HUDEP-2 (cell line): ENCODE data around the gene SRPK1.
"Not testable (repeated sequence)": the region's sequence is repeated elsewhere in the genome, so short reads cannot be mapped to it uniquely, and the experiment has no call there.

Source experiments
- DNase-seq, 76 experiments: peaks; one replicate each; lab custom pipeline; 2025; ENCODE audit not compliant: unreplicated experiment in 76 of 76; lab: John Stamatoyannopoulos, UW

Gene SRPK1

DNA sequence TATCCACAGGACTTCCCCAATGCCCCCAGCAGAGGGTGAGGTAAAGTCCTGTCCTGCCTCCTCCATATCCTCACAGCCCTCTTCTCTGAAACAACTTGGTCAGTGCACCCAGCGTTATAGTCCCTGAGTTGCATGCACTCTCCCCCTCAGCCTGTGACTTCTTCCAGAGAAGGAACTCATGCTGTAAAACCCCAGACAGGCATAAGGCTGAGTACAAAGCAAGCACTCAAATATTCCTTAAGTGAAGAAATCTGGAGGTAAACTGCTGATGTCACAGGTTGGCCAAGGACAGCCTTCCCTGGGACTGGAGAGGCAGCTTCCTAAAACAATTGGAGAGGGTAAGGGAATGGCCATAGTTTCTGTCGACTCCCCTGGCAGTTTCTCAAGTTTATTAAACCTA lies 12.9 kb upstream of the SRPK1 start:
- DNase-seq, result no peak

GRCh38 chr6:35931873-35932272 lies 11.0 kb upstream of the SRPK1 start:
- DNase-seq, result not testable (repeated sequence)

DNA sequence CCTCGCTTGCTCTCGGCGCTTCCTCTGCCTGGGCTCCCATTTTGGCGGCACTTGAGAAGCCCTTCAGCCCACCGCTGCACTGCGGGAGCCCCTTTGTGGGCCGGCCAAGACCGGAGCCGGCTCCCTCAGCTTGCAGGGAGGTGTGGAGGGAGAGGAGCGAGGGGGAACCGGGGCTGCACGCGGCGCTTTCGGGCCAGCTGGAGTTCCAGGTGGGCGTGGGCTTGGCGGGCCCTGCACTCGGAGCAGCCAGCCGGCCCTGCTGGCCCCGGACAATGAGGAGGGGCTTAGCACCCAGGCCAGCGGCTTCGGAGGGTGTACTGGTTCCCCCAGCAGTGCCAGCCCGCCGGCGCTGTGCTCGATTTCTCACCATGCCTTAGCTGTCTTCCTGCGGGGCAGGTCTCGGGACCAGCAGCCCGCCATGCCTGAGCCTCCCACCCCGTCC lies 10.2 kb upstream of the SRPK1 start:
- no peak for DNase-seq

- DNase-seq, result no peak
These were observed 8.7 kb upstream of the SRPK1 start for GRCh38 chr6:35929601-35930000.

DNA sequence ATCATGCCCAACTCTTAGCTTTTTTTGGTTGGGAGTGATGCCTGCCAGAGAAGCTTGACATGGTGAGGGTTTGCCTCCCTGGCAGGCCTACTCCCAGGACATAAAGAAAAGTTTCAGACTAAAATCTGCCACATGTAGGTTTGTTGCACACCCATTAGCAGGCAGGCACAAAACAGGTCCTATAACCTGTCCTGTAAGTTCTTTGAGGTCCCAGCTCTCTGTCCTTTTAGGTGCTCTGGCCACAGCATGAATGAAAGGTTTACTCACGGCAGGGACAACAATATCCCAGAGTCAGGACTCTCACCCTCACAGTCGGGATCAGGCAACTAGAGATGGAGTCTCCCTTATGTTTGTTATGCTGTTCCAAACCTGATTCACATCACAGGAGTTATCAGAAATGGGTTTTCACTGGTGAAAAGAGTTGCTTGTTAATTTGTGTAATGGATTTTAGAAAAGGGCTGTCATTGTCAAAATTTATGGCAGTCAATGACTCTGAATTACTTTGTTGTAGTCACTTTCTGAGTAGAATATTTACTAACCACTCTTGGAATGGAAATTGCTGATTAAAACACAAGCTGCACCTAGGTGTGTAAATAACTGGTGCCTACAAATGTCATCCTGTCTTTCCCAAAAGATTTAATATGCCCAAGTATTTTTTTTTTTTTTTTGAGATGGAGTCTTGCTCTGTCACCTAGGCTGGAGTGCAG lies 5.8 kb upstream of the SRPK1 start:
- no peak for DNase-seq

- DNase-seq, result no peak
These were observed 5.1 kb upstream of the SRPK1 start for GRCh38 chr6:35925961-35926360.

DNA sequence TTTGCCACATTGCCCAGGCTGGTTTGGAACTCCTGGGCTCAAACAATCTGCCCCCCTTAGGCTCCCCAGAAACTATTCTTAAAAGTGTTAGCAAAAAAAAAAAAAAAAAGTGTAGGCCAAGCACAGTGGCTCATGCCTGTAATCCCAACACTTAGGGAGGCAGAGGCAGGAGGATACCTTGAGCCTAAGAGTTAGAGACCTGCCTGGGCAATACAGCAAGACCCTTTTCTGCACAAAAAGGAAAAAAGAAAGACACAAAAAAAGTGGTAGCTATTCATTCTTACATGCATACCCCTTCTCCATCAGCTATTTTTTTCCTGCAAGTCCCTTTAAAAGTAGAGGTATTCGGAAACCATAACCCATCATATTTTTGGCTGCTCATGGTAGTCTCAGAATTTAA lies 3.2 kb upstream of the SRPK1 start:
- no peak for DNase-seq

- DNase-seq, result no peak
These were observed 1.2 kb upstream of the SRPK1 start for GRCh38 chr6:35922139-35922554.

DNA sequence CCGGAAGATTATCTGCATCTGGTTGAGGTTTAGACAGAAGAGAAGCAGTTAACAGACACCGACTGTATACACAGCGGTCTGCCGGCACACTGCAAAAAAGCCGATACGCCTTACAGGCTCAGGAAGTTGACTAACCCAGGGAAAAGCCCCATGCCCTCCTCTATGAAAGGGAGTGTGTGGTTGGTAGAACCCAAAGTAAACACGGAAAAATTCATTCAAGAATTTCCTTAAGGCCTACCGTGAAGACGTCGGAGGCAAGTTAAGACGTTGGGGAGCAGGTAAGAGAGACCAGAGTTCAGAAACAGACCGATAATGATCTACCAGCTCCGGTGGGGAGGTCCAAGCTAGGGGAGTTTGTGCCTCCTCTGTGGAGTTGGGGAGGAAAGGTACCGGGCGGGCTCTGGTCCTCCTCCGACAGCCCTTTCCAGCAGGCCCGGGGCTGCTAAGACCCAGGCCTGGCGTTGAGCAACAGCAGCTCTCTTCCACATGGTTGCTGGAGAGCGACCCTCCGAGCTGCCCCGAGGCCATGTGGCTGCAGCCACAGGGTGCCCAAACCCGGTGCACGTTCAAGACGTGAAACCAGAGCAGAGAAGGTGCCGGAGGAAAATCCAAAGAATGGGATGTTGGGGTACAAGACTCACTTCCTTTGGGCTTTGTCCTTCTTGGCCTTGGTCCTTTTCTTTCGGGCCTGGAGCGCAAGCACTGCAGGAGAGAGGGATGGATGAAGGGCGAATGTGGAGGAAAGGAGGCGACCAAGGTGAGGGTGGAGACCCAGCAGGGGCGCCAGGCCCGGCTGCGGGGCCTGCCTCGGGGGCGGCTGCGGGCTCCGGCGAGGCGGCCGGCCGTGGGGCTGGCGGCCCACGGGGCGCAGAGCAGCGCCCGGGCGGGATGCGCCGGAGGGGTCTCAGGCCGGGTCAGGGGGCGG lies 809 bp downstream of the SRPK1 start:
- DNase-seq, result peak in 55 of 76 experiments; percentile 18 to 64 (median 37)

DNA sequence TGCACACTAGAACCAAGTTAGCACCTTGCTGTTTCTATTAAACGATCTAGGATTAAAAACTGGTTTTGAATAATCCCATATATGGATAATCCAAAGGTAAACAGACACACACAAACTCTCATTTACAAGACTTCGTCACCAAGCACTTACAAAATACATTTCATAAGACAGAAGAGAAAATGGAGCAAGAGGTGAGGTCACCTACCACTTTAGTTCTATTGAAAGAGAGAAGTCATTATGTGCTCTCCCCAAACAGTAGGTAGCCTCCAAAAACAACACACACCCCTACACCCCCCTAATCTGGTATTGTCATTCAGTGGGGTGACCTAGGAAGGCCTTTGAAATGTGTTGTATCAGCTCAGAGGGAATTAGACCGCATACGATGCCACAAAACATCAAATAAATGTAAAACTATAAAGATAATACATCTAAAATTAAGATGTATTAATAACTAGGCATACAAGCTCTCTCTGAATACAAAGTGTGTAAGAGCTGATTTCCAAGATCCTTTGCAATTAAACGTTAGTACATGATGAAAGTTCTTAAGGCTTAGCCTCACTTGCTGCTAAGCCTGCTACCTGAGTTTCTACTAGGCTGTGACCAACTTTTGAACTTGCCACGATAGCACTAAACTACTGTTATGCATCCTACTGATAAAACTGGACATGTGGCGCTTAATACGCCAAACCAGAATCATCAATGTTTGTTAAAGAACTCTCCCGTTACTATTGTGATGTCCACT lies 1.6 kb downstream of the SRPK1 start:
- peak in 2 of 76 experiments; percentile 34 to 36 for DNase-seq

DNA sequence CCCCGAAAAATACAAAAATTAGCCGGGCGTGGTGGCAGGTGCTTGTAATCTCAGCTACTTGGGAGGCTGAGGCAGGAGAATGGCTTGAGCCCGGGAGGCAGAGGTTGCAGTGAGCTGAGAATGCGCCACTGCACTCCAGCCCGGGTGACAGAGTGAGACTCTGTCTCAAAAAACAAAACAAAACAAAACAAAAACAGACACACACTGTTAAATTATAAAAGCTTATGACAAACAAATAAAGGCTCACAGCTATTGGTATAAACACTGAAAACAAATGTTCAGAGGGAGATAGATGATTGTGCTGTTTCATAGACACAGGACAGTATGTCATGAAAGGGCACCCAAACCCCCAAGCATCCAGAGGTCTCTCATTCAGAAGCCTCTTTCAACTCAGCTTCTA lies 4.0 kb downstream of the SRPK1 start:
- not testable (repeated sequence) for DNase-seq

DNA sequence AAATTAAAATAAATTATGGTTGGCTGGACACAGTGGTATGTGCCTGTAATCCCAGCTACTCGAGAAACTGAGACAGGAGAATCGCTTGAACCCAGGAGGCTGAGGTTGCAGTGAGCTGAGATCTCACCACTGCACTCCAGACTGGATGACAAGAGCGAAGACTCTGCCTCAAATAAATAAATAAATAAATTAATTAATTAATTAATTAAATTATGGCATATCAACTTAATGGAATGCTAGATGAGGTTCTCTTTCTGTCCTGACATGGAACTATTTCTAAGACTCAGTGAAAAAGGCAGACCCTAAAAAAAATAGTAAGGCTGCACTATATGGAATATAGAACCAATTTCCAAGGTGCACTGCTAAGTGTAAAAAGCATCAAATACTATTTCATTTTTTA lies 4.8 kb downstream of the SRPK1 start:
- no peak for DNase-seq

- DNase-seq, result no peak
These were observed 6.4 kb downstream of the SRPK1 start for GRCh38 chr6:35914536-35914935.

DNA sequence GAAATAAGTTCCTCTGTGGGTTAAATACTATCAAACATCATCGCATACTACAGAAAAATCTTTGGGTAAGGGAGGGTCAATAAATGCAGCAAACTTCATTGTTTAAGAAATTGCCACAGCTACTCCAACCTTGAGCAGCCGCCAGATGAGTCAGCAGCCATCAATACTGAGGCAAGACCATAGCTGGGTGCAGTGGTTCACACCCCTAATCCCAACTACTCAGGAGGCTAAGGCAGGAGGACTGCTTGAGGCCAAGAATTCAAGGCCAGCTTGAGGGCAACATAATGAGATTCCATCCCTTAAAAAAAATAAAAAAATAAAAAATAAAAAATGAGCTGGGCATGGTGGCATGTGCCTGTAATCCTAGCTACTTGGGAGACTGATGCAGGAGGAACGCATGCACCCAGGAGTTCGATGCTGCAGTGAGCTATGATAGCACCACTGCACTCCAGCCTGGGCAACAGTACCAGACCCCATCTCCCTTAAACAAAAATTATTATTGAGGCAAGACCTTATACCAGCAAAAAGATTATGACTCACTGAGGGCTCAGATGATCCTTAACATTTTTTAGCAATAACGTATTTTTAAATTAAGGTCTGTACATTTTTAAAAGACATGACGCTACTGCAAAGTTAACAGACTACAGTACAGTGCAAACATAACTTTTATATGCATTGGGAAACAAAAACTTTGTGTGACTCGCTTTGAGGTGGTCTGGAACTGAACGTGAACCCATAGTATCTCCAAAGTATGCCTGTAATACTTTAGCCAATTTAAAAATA lies 8.8 kb downstream of the SRPK1 start:
- no peak for DNase-seq

DNA sequence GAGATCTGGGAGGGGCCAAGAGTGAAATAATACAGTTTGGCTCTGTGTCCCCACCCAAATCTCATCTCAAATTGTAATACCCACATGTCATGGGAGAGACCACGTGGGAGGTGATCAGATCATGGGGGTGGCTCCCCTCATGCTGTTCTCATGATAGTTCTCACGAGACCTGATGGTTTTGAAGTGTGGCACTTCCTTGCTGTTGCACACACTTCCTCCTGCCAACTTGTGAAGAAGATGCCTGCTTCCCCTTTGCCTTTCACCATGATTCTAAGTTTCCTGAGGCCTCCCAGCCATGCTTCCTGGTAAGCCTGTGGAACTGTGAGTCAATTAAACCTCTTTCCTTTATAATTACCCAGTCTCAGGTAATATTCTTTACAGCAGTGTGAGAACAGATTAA lies 11.3 kb downstream of the SRPK1 start:
- DNase-seq, result not testable (repeated sequence)

- DNase-seq, result not testable (repeated sequence)
These were observed 12.0 kb downstream of the SRPK1 start for GRCh38 chr6:35908753-35909401.

DNA sequence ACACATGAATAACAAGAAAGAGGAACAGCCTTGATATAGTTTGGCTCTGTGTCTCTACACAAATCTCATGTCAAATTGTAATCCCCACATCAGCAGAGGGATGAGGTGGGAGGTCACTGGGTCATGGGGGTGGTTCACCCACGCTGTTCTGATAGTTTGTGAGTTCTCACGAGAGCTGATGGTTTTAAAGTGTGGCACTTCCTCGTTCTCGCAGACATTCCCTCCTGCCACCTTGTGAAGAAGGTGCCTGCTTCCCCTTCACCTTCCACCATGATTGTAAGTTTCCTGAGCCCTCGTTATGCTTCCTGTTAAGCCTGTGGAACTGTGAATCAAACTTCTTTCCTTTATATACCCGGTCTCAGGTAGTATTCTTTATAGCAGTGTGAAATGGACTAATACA lies 13.1 kb downstream of the SRPK1 start:
- no peak for DNase-seq

GRCh38 chr6:35906499-35906846 lies 14.4 kb downstream of the SRPK1 start:
- no peak for DNase-seq

GRCh38 chr6:35905841-35906498 lies 14.9 kb downstream of the SRPK1 start:
- no peak for DNase-seq
